ENCODE measurements around the gene AKIRIN1.
"Not testable (repeated sequence)": the region's sequence is repeated elsewhere in the genome, so short reads cannot be mapped to it uniquely, and the experiment has no call there.

Gene AKIRIN1

GRCh38 chr1:39046613-39047210 is 55.6 kb downstream of the AKIRIN1 start:
- DNase-seq = no peak

GRCh38 chr1:39047374-39048229 is 56.5 kb downstream of the AKIRIN1 start:
- no peak for DNase-seq

GRCh38 chr1:39048745-39049370 is 57.8 kb downstream of the AKIRIN1 start:
- DNase-seq = no peak

- no peak for DNase-seq
These were observed 58.9 kb downstream of the AKIRIN1 start for GRCh38 chr1:39050001-39050400.

- not testable (repeated sequence) for DNase-seq
These were observed 60.2 kb downstream of the AKIRIN1 start for GRCh38 chr1:39051193-39051850.

- no peak for DNase-seq
These were observed 60.9 kb downstream of the AKIRIN1 start for GRCh38 chr1:39051956-39052355.

- DNase-seq = not testable (repeated sequence)
These were observed 64.2 kb downstream of the AKIRIN1 start for GRCh38 chr1:39055213-39055710.
